GM18907 (cell line): Measurements from ENCODE around the gene C14orf132.

Experiments
- ATAC-seq: cut with Tn5 transposase; IDR thresholded peaks from one replicate; pipeline ENCODE4 v1.9.1; 2021; ENCODE audit warnings: mild to moderate bottlenecking, moderate library complexity; ENCODE audit not compliant: unreplicated experiment

C14orf132 gene

DNA sequence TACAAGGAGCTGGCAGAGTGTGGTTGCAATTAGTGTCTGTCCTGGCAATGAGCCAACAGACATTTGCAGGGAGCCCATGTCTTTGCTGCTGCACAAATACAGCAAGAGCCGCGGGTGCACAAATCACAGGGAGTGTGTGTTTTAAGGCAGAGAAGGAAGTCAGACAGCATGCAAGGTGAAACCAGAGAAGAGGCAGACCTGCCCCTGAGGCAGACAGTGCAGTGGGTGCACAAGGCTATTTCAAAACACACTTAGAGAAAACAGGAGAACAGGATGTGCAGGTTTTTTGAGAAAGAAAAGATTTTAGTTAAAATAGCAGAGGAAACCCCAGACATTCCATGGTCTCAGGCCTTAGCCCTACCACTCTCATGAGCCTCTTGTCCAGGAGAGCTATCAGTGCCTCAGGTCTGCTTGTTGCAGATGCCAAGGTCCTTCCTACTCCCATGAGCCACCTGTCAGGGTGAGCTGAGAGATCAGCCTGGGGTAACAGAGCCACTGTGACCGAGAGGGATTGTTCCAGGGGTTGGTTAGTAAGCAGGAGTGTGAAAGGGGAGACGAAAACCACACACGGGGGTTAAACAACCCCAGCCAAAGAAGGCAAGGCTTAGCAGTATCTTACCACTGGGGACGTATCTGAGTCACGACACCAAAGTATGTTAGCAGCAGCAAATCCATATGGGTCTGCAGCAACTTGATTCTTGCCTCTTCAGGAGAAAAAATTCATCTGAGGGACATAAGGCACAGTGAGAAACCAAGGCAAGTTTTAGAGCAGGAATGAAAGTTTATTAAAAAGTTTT is 78.1 kb downstream of the C14orf132 start:
- no peak for ATAC-seq

DNA sequence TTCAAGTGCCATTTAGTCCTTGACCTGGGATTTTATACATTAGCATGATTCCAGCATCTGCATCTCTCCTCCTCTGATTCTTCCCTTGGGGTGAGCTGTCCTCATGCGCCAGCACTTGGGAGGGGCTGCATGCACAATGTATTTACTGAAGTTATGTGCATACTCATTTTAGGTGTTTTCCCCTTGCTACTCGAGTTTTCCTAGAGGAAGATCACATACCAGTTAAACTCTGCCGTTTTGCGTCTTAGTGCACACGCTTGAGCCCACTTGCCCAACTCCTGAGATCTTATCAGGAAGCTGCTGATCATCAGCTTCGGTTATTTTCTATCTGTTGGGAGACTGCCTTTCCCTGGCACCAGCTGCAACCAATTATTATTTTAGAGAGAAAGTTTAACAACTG is 78.8 kb downstream of the C14orf132 start:
- ATAC-seq, result no peak

DNA sequence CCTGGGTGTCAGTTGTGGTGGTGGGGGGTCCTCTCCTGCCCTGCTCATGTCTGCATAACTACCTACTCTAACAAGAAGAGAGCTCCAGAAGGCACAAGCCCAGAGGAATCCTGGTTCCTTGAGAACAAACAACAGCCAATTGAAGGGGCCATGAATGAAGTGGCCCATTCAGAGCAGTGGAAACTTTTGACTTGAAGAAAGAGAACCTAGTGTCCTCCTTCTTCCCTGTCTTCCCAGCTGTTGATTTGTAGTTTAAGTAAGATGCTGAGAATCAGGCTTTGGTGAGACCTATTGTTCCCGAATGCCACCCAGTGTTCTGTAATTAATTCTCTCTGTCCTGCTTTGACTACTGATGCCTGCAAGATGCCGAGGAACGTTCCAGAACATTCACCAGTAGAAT is 79.2 kb downstream of the C14orf132 start:
- no peak for ATAC-seq

- ATAC-seq, result no peak
Measured at GRCh38 chr14:96119947-96120346, 80.8 kb downstream of the C14orf132 start.

DNA sequence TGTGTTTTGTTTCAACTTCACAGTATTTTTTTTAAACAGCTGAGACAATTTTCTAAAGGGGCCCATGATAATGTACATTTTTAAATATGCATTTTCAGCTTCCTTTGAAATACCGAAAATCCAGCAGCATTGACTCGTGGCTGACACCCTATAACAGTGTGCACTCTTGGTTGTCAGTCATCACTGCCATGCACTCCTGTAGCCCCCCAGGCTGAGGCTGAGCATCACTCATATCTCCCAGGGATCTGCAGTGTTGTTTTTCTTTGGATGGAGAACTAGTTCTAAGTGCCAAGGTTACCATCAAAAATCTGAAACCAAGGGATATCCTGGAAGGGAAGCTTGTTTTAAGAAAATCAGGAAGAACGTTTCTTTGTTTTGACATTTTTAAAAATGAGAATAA is 81.2 kb downstream of the C14orf132 start:
- ATAC-seq, result no peak

DNA sequence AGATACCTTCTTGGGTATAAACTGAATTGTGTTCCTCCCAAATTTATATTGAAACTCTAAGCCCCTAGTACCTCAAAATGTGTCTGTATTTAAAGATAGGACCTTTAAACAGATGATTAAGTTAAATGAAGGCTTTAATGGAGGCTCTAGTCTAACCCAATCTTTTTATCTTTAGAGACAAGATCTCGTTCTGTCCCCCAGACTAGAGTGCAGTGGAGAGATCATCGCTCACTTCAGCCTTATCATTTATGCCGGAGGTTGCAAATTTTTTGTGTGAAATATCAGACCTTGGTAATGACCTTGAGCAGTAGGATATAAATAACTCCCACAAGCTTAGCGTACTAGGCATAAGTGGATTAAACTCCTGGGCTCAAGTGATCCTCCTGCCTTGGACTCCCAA is 81.8 kb downstream of the C14orf132 start:
- no peak for ATAC-seq

DNA sequence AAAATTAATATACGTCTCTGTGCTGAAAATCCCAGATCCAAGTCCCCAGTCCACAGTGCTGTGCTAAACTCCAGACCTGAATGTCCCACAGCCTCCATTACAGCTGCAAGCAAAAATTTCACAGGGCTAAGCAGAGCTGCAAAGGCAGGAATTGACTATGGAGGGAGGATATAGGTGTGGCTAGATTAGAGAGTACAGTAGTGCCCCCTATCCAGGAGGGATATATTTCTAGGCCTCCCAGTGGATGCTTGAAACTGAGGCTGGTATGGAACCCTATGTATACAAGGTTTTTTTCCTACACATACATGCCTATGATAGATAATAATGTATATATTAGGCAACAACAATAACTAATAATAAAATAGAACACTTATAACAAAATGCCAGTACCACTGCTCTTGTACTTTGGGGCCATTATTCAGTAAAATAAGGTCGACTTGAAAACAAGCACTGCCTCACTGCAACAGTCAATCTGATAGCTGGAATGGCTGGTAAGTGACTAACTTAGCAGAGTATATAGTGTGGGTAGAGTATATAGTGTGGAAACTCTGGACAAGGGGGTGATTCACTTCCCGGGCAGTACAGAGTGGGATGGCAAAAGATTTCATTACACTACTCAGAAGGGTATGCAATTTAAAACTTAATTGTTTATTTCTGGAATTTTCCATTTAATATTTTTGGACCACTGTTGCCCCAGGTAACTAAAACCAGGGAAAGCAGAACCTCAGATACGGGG is 82.7 kb downstream of the C14orf132 start:
- no peak for ATAC-seq

- ATAC-seq, result no peak
Measured at GRCh38 chr14:96122496-96122895, 83.3 kb downstream of the C14orf132 start.

GRCh38 chr14:96125536-96125935 is 86.4 kb downstream of the C14orf132 start:
- no peak for ATAC-seq

DNA sequence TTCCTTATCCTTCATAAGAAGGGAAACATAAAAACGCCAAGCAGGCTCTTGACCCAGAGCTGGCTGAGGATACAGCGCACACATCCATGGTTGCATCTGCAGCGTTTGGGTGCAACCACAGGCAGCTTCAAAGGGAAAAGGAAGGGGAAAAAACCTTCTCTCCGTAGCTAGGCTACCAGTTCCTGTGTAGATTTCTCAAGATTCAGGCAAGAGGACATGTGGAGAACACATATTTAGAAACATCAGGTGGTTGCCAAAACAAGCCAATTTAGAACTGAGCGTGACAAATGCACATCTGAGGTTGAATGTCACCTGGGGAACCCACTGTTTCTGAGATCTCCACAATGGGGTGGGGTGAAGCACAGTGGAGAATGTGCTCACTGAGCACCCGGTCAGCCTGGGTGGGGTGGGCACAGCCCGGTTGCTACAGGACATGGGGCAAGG is 87.2 kb downstream of the C14orf132 start:
- ATAC-seq, result no peak

- no peak for ATAC-seq
Measured at GRCh38 chr14:96126783-96127271, 87.7 kb downstream of the C14orf132 start.

DNA sequence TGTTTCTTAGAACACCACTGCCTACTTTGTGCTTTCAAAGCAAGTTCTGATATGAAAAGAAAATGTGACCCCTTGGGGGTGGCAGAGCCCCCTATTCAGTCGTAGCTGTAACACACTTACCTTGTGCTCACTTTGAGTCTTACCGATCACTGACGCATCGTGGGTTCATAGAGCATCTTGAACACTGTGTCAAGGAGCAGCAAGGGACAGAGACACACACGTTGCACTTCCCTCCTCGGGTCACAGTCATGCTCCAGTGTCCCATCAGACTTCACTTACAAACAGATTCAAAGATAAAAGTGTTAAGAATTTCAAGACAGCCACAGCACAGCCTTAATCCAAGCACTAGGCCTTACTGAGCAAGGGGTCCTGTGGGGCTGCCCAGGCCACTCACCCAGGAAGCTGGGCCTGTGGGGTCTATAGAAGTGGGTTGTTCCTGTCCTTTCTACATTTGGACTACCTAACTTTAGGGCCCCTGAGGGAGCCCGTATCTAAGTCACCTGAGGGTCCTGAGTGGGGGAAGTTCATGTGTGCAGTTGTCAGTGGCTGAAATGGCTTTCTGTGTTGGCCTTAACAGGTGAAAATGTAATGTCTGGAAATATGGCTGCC is 90.1 kb downstream of the C14orf132 start:
- no peak for ATAC-seq

DNA sequence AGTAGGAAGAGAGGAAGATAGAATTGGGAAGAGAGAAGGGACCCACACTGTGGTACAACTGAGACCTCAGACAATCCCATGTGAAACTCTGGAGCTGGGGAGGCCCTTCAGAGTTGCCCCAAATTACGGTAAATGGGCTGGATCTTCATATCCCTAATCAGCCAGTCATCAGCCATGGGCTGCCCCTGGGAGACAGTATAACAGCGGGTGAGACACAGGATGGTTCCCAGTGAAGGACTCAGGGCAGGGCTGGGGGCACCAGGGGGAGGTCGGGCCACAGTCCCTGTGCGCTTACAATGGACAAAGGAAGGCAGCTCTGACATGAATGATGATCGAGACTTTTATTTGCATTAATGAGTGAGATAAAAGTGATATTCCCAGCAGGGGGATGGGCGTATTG is 91.2 kb downstream of the C14orf132 start:
- ATAC-seq, result no peak

DNA sequence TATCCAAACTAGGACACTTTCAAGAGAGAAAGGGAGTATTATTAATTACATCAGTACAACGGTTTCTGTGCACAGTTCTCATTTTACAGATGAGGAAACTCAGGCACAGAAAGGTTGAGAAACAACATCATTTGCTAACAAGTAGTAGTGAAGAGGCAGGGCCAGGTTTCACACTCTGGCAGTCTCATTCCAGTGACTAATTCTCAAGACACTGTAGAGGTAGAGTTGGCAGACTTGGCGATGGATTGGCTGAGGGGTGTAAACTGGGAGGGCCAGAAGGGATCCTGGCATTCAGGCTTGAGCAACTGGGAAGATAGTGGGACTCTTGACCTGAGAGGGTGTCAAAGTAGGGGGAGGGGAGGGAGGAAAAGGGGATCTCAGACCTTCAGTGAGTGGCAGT is 91.7 kb downstream of the C14orf132 start:
- no peak for ATAC-seq

DNA sequence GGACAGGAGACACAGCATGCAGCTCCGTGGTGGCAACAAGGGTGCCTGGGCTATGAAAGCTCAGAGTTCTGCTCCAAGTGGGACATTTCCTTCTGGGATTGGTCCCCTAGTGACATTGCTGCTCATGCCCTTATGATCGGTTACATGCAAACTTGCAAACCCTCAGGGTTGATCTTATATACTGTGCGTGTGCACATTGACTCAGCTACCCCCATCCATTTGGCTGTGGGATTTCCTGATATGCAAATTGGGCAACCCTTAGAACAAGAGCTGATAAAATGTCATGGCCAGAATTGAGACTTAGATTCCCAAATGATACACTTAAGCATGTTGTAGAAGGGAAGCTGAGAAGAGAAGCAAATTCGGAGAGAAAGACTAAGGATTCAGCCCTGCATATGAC is 92.7 kb downstream of the C14orf132 start:
- ATAC-seq, result no peak

- no peak for ATAC-seq
Measured at GRCh38 chr14:96134508-96134907, 95.3 kb downstream of the C14orf132 start.

DNA sequence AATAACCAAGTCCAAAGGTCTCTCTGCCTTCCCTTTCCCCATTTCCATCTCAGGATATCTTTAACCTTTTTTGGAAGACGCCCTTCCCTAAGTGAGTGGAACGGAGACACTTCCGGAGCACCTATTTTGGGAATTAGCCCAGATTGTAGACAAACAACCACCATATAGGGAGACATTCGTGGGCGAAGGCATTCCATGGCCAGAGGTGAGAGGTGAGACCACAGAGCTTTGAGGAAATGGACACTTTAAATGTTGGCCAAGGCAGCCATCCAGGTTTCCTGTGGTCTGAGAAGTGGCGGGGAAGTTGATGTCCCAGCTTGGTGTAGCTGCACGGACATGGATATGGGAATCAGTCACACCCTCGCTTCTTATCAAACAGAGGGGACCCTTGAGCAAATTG is 96.1 kb downstream of the C14orf132 start:
- ATAC-seq, result no peak

DNA sequence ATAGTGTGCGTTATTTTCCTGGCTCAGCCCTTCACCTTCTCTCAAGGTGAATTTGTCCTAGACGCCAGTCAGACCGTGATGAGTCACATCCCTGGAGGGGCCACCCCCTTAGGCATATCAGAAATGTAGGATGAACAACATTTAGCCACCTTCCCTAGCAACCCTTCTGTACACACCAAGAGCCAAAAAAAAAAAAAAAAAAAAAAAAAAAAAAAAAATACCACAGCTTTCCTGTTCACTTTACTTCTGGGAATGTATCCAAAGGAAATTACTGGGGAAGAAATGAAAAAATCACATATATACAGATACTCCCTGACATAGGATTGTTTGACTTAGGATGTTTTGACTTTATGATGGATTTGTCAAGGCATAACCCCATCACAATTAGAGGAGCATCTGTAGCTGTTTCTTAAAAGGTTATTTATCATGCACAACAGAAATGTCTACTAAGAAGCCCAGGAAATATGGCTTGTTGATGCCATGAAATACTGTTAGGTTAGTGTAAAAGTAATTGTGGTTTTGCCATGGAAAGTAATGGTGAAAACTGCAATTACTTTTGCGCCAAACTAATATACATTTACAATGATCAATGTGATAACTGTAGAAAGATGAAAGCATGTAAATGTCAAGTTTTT is 97.3 kb downstream of the C14orf132 start:
- no peak for ATAC-seq

DNA sequence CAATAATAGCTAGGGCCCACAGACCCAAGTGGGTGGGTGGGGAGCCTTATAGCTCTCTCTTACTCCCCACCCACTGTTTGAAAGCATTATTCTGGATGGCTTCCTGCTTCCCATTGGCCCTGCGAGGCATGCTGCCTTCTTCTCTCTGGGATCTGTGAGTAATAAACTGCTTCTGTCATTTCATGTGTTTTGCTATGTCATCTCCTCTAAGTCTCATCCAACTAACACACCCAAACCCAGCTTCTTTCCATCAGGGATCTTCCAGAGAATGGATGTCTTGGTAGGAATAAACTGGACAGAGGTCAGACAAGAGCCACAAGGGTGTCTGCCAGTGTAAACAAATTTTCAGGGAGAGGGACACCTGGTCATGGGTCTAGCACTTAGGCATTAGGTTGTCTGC is 99.1 kb downstream of the C14orf132 start:
- no peak for ATAC-seq

DNA sequence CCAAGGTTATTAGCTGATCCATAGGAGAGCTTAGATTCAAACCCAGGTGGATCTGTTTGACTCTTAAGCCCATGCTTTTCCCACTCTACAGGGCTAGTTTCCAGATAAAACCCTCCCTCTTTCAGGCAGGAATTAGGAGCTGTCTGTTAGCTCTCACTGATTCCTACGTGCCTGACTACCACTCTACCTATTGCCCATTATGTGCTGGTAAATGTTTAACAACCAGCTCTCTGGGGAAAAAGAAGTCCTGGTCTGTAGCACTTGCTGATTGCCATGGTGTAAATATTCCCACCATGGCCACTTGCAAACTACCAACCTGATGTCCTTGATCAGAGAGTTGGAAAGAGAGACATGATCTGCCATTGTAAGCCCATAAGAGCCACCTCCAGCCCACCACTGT is 100.0 kb downstream of the C14orf132 start:
- no peak for ATAC-seq

DNA sequence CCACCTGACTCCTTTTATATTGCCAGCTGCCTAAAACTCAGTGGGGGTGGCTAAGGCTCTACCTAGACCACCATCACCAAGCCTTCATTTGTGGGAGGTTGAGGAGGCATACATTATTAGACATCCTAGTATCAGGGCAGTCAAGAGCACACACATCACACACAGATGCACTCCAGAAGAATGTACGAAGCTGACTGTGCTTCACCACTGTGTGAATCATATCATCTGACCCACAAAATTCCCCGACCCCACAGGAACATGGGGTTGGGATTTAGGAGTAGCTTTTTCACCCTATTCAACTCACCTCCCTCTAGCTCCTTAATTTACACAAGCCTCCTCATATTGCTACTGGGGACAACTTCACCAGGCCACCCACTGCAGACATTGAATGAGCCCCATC is 100.7 kb downstream of the C14orf132 start:
- ATAC-seq, result no peak
